Central memory CD8-positive, alpha-beta T cell (primary cell): ENCODE data around the gene ARMC10.
"Not testable (repeated sequence)": the region's sequence is repeated elsewhere in the genome, so short reads cannot be mapped to it uniquely, and the experiment has no call there.

Experiments
- ATAC-seq: fragments of 150-1000 bp; cut with Tn5 transposase; replicated peaks from 2 replicates; pipeline ENCODE4 v1.10.0; 2022; ENCODE audit warnings: mild to moderate bottlenecking, moderate FRiP score, moderate number of reproducible peaks; ENCODE audit not compliant: poor library complexity, severe bottlenecking; ENCODE audit errors: extremely low read depth
- DNase-seq, 2 donors: peaks; one replicate each; pipeline ENCODE4 v3.0.0; 2021; ENCODE audit warnings: low spot score in 2 of 2
- H3K27ac Mint-ChIP-seq: one replicate; pipeline ENCODE4 v1.8.0; 2022; ENCODE audit warnings: low read depth, mild to moderate bottlenecking, moderate library complexity, mixed read lengths
- H3K27me3 Mint-ChIP-seq: one replicate; pipeline ENCODE4 v1.8.0; 2022; ENCODE audit warnings: mixed read lengths
- H3K36me3 Mint-ChIP-seq: one replicate; pipeline ENCODE4 v1.8.0; 2022; ENCODE audit warnings: mild to moderate bottlenecking, moderate library complexity, mixed read lengths; ENCODE audit not compliant: insufficient read depth
- H3K4me1 Mint-ChIP-seq: one replicate; pipeline ENCODE4 v1.8.0; 2022; ENCODE audit warnings: mixed read lengths
- H3K4me3 Mint-ChIP-seq: one replicate; pipeline ENCODE4 v1.8.0; 2022; ENCODE audit warnings: mild to moderate bottlenecking, moderate library complexity, mixed read lengths
- H3K9me3 Mint-ChIP-seq: one replicate; pipeline ENCODE4 v1.8.0; 2022; ENCODE audit warnings: mixed read lengths

ARMC10 gene

GRCh38 chr7:103092321-103092720 is 17.4 kb downstream of the ARMC10 start:
- DNase-seq, H3K4me3 Mint-ChIP-seq, H3K9me3 Mint-ChIP-seq, H3K27me3 Mint-ChIP-seq, H3K4me1 Mint-ChIP-seq, ATAC-seq, H3K27ac Mint-ChIP-seq: not testable (repeated sequence)
- peaks cover 19% of the 10 kb centered on the region for H3K36me3 Mint-ChIP-seq

GRCh38 chr7:103093429-103093828 is 18.5 kb downstream of the ARMC10 start:
- peaks cover 16% of the 10 kb centered on the region for H3K36me3 Mint-ChIP-seq
- ATAC-seq (no peak), DNase-seq (no peak)
- no peaks in the 10 kb centered on the region for H3K4me1 Mint-ChIP-seq
- no peaks in the 10 kb centered on the region for H3K9me3 Mint-ChIP-seq
- H3K27me3 Mint-ChIP-seq, result no peaks in the 10 kb centered on the region
- H3K27ac Mint-ChIP-seq, result no peak overlapping the region
- H3K4me3 Mint-ChIP-seq, result no peak overlapping the region

GRCh38 chr7:103094102-103094501 is 19.2 kb downstream of the ARMC10 start:
- ATAC-seq (no peak), DNase-seq (no peak)
- Mint-ChIP-seq H3K27ac (no peak overlapping the region), H3K4me3 (no peak overlapping the region), H3K4me1 (no peaks in the 10 kb centered on the region), H3K9me3 (no peaks in the 10 kb centered on the region), H3K36me3 (peaks cover 16% of the 10 kb centered on the region), H3K27me3 (no peaks in the 10 kb centered on the region)

- not testable (repeated sequence) for ATAC-seq, H3K27me3 Mint-ChIP-seq, H3K9me3 Mint-ChIP-seq, H3K27ac Mint-ChIP-seq, DNase-seq, H3K4me1 Mint-ChIP-seq, H3K4me3 Mint-ChIP-seq
- H3K36me3 Mint-ChIP-seq, result peaks cover 20% of the 10 kb centered on the region
Measured at GRCh38 chr7:103095558-103095957, 20.6 kb downstream of the ARMC10 start.

GRCh38 chr7:103097041-103097440 is 22.1 kb downstream of the ARMC10 start:
- DNase-seq (no peak), ATAC-seq (no peak)
- no peak overlapping the region for H3K27ac Mint-ChIP-seq
- H3K4me3 Mint-ChIP-seq, result no peak overlapping the region
- peaks cover 18% of the 10 kb centered on the region for H3K36me3 Mint-ChIP-seq
- no peaks in the 10 kb centered on the region for H3K9me3 Mint-ChIP-seq
- H3K27me3 Mint-ChIP-seq, result no peaks in the 10 kb centered on the region
- no peaks in the 10 kb centered on the region for H3K4me1 Mint-ChIP-seq

GRCh38 chr7:103100348-103100747 is 25.4 kb downstream of the ARMC10 start:
- H3K4me3 Mint-ChIP-seq, result no peak overlapping the region
- peak overlapping the region; percentile 38 for H3K27ac Mint-ChIP-seq
- no peaks in the 10 kb centered on the region for H3K9me3 Mint-ChIP-seq
- no peaks in the 10 kb centered on the region for H3K27me3 Mint-ChIP-seq
- DNase-seq (no peak), ATAC-seq (no peak)
- peaks cover 21% of the 10 kb centered on the region for H3K36me3 Mint-ChIP-seq
- no peaks in the 10 kb centered on the region for H3K4me1 Mint-ChIP-seq

- no peak for DNase-seq
- no peak for ATAC-seq
- Mint-ChIP-seq H3K36me3 (peaks cover 18% of the 10 kb centered on the region), H3K4me3 (no peak overlapping the region), H3K27ac (no peak overlapping the region), H3K4me1 (no peaks in the 10 kb centered on the region), H3K9me3 (no peaks in the 10 kb centered on the region), H3K27me3 (no peaks in the 10 kb centered on the region)
Measured at GRCh38 chr7:103101543-103101942, 26.6 kb downstream of the ARMC10 start.

GRCh38 chr7:103106005-103106702 is 31.2 kb downstream of the ARMC10 start:
- peaks cover 10% of the 10 kb centered on the region for H3K36me3 Mint-ChIP-seq
- DNase-seq (no peak), ATAC-seq (no peak)
- no peak overlapping the region for H3K4me3 Mint-ChIP-seq
- no peaks in the 10 kb centered on the region for H3K27me3 Mint-ChIP-seq
- H3K27ac Mint-ChIP-seq, result no peak overlapping the region
- H3K9me3 Mint-ChIP-seq, result no peaks in the 10 kb centered on the region
- peaks cover 14% of the 10 kb centered on the region for H3K4me1 Mint-ChIP-seq

GRCh38 chr7:103106703-103107070 is 31.7 kb downstream of the ARMC10 start:
- not testable (repeated sequence) for ATAC-seq, H3K36me3 Mint-ChIP-seq, DNase-seq, H3K27ac Mint-ChIP-seq, H3K4me3 Mint-ChIP-seq, H3K9me3 Mint-ChIP-seq, H3K27me3 Mint-ChIP-seq
- peaks cover 14% of the 10 kb centered on the region for H3K4me1 Mint-ChIP-seq

- Mint-ChIP-seq H3K4me3 (no peak overlapping the region), H3K4me1 (peaks cover 6% of the 10 kb centered on the region), H3K36me3 (peaks cover 10% of the 10 kb centered on the region), H3K27me3 (no peaks in the 10 kb centered on the region), H3K9me3 (no peaks in the 10 kb centered on the region), H3K27ac (no peak overlapping the region)
- no peak for DNase-seq
- no peak for ATAC-seq
Measured at GRCh38 chr7:103113164-103113563, 38.2 kb downstream of the ARMC10 start.

GRCh38 chr7:103114576-103115008 is 39.7 kb downstream of the ARMC10 start:
- peaks cover under 1% of the 10 kb centered on the region for H3K4me1 Mint-ChIP-seq
- H3K9me3 Mint-ChIP-seq, result no peaks in the 10 kb centered on the region
- H3K4me3 Mint-ChIP-seq, result no peak overlapping the region
- no peak overlapping the region for H3K27ac Mint-ChIP-seq
- DNase-seq (no peak), ATAC-seq (no peak)
- H3K36me3 Mint-ChIP-seq, result peaks cover 12% of the 10 kb centered on the region
- no peaks in the 10 kb centered on the region for H3K27me3 Mint-ChIP-seq

GRCh38 chr7:103115771-103116170 is 40.8 kb downstream of the ARMC10 start:
- peaks cover 18% of the 10 kb centered on the region for H3K36me3 Mint-ChIP-seq
- no peak for DNase-seq
- no peak for ATAC-seq
- H3K4me3 Mint-ChIP-seq, result no peak overlapping the region
- H3K27me3 Mint-ChIP-seq, result no peaks in the 10 kb centered on the region
- H3K9me3 Mint-ChIP-seq, result no peaks in the 10 kb centered on the region
- no peaks in the 10 kb centered on the region for H3K4me1 Mint-ChIP-seq
- H3K27ac Mint-ChIP-seq, result no peak overlapping the region

GRCh38 chr7:103116511-103116910 is 41.6 kb downstream of the ARMC10 start:
- Mint-ChIP-seq H3K36me3 (peaks cover 21% of the 10 kb centered on the region), H3K27ac (no peak overlapping the region)

More at GRCh38 chr7:103116511-103116910, 41.6 kb downstream of the ARMC10 start:
- H3K27me3 Mint-ChIP-seq, result no peaks in the 10 kb centered on the region
- no peak overlapping the region for H3K4me3 Mint-ChIP-seq
- no peak for DNase-seq
- H3K4me1 Mint-ChIP-seq, result no peaks in the 10 kb centered on the region
- no peaks in the 10 kb centered on the region for H3K9me3 Mint-ChIP-seq
- ATAC-seq, result no peak
